Stimulated activated CD4-positive, alpha-beta T cell treated with anti-CD3 and anti-CD28 coated beads, Interleukin-1b, Interleukin-23, amount 100 ng/mL, for 1 hour (primary cell): ENCODE measurements around the gene OR2C3.
"Not testable (repeated sequence)": the region's sequence is repeated elsewhere in the genome, so short reads cannot be mapped to it uniquely, and the experiment has no call there.

Experiments used
- DNase-seq, 2 donors: peaks; one replicate each; pipeline ENCODE4 v3.0.0-alpha.2; 2020; ENCODE audit warnings: low read depth in 2 of 2

Gene OR2C3

DNA sequence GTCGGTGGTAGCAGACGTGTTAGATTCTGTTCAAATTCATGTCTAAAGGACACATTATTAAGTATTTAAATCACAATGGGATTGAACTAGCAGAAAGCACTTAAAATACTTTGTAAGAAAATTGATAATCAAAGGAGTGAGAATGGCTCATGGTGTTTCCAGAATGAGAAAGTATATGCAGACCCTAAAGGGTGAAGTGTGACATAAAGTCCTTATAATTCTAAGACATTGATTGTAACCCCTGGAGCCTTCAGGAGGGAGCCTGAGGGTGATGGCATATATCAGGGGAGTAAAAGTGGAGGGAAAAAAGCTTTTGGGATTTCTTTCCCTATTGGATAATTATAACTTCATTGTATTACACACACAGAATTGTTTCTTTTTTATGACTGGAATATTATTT lies at the start of gene OR2C3:
Gene OR2C3, minus strand, starts transcription at position 101 of the 400 bp plus-strand sequence. CDS start 3,929 bp downstream, outside the sequence.
- no peak for DNase-seq

DNA sequence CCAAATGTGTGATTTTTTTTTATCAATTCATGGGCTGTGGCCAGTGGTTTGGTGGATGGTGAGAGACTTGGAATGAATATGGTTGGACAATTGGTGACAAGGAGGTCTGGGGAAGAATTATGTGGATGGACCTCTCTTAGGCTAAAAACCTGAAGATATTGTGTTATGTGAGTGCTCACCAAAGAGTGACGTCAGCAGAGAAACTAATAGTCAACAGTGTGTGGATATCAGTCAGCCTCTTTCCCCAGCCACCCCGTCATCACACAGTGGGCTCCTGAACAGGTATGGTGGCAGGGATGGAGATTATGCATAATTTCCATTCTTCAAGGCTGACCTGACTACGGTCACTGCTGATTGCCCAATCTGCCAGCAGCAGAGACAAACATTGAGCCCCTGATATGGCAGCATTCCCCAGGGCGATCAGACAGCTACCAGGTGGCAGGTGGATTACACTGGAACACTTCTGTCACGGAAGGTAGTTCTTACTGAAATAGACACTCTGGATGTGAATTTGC lies 42.8 kb upstream of the OR2C3 start:
- DNase-seq = no peak

DNA sequence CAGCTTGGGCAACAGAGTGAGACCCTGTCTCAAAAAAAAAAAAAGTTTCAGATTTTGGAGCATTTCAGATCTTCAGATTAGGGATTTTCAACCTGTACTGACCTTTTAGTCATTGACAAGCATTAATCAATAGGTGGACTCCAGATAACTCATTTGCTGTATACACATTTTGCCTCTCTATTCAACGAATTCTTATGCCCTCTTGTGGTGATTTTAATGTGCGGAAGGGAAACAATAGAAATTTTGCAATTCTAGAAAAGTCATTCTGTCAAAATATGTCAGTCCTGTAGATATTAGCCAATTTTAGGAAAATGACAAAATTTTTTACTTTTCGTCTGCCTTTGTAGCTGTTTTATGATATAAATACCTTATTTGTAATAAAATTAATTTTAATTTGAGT lies 40.3 kb upstream of the OR2C3 start:
- DNase-seq = no peak

DNA sequence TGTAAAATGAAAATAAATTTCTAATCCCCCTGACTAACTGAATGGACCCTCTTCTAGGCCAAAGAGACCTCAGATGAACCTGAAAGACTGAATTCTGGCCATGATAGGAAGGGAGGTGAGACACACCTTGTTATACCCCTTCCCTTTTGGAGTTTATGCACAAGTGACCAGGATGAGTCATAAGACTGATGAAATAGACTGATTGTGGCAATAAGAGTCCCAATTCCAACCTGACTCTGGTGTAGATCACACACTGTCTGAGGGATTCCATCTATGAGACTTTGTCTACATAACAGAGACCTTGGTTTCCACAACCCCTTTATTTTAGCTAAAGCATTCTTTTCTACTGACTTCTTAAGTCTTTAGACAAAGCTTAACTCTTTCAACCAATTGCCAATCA lies 38.4 kb upstream of the OR2C3 start:
- DNase-seq = no peak

GRCh38 chr1:247574236-247574635 lies 38.0 kb upstream of the OR2C3 start:
- DNase-seq = no peak

- no peak for DNase-seq
Observed at GRCh38 chr1:247562198-247562597, 26.0 kb upstream of the OR2C3 start.

DNA sequence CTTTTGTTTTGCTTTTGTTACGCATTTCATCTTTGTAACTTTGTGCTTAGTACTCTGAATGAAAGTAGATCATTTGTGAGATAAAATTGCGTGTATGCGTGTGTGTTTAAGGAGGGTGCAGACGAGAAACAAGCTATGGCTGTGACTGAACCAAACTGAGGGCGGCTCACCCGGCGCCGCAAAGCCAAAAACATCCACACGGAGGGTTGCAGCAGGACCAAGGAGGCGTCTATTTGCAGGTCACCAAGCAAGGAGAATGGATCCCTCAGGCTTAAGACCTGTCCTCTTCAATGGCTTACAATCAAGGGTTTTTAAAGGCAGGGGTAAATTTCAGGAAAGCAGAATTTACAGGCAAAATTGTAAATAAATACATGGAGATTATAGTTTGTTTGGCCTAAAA lies 25.5 kb upstream of the OR2C3 start:
- no peak for DNase-seq

DNA sequence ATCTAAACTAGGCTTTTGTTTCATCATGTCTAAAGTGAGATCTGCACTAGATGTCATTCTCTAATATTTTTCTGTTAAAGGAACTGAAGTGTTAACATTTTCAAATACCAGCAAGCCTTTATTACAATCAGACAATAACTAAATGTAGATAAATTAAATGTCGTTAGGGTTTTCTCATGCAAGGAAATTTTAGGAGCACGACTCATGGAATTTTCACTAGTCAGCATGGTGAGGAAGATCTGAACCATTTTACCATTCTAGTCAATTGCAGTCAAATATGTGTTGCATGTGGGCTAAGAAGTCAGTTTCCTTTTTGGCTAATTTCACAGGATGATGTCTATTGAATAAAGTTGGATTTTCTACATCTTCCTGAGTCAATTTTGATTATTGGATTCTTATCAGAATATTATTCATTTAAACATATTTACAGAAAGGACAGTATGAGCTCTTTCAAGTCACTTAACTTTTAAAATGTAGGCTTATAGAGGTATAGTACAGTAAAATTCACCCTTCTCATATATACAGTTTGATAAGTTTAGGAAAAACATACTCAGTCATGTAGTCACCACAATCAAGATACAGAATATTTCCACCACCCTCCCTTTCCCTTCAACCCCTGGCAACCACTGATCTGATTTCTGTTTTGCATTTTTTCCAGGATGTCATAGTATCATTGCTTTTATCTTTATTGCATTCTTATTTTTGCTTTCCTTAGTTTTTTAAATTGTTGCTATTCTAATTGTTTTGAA lies 21.9 kb upstream of the OR2C3 start:
- no peak for DNase-seq

DNA sequence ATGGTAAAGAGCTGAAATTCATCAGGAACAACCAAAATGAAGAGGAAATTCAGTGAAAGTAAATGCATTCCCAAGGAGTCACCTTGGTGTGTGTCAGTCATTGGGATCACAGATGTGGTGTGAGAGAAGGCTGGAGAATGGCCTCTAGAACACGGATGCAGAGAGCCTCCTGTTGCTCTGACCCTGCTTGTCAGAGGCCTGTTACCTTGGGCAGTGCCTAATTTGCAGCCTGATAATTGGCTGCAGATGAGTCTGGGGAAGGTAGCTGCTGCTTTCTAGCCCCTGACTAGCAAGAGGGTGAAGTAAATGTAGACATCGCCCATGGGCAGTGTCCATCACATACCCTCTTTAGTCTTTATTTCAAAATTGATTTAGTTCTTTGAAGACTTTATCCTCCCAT lies 16.0 kb upstream of the OR2C3 start:
- DNase-seq = no peak

GRCh38 chr1:247551721-247552120 lies 15.5 kb upstream of the OR2C3 start:
- no peak for DNase-seq

GRCh38 chr1:247548769-247549182 lies 12.5 kb upstream of the OR2C3 start, which contains the start of gene GCSAML:
TSS of gene GCSAML (plus strand) at chr1:247549134. CDS start at chr1:247549192, 58 bp downstream.
- no peak for DNase-seq

DNA sequence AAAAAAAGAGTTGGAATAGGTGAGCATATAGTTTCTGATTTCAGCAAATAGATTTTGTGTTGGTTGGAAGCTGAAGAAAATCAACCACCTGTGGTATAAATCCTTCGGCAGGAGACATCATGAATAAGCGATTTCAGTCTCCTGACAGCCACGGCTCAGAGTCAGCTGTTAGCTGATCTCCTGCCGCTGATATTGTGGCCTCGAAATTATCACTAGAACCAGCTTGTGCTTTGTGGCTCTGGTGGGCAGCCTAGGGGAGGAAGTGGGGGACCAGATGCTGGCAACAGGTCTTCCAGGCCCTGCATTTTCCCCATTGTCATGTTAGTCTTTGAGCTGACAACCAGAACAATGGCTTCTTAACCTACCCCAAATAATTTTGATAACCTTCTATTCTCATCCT lies 11.9 kb upstream of the OR2C3 start:
- DNase-seq = no peak

- DNase-seq = no peak
Observed at GRCh38 chr1:247542811-247543210, 6.6 kb upstream of the OR2C3 start.

DNA sequence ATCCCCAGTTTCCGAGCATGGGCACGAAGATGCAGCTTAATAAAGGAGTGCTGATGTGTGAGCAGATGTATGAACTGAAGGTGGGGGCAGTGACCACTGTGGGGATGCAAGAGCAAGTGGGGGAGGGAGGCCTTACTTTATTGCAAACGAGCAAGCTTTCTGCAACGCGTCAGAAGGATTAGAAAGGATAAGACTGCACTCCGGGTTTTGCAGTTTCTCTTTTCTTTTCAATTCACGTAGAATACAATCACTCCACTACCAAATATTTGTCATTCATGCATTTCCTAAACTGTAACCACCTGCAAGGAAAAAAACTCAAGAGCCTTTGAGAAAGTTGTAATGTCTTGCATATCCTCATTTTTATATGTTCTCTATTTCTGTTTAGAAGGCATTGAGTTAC lies 4.3 kb upstream of the OR2C3 start:
- no peak for DNase-seq

GRCh38 chr1:247539215-247539614 lies 3.0 kb upstream of the OR2C3 start:
- DNase-seq = no peak

GRCh38 chr1:247538561-247538960 lies 2.3 kb upstream of the OR2C3 start:
- DNase-seq = no peak

- no peak for DNase-seq
Observed at GRCh38 chr1:247535402-247535801, 838 bp downstream of the OR2C3 start.

DNA sequence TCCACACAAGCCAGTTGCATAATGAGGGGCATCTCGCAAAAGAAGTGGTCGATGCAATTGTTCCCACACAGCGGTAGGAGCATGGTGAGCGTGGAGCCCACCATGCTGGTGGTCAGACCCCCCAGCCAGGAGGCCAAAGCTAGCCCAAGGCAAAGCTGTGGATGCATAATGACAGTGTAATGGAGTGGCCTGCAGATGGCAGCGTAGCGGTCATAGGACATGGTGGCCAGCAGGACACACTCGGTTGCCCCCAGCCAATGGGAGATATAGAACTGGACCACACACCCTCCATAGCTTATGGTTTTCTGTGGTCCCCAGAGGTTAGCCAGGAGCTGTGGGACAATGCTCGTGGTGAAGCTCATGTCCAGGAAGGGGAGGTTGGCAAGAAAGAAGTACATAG lies 4.3 kb downstream of the OR2C3 start:
- DNase-seq = no peak

DNA sequence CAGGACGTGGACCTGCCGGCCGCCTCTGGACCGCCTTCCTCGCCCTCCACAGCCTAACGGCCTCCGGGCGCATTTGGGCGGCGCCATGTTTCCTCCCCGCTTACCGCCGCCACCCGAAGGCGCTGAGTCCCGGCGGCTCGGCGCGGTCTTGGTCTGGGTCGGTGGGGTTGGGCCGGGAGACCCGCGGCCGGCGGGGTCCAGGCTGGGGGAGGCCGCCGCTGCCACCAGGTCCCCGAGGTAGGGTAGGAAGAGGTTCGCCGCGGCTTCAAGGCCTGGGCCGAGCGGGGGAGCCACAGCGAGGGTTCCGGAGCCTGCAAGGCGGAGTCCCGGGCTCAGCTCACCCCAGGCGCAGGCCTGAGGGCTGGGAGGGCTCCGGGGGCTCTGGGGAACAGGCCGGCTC lies 5.5 kb downstream of the OR2C3 start:
- DNase-seq = no peak

- DNase-seq = no peak
Observed at GRCh38 chr1:247529771-247530355, 6.4 kb downstream of the OR2C3 start.

DNA sequence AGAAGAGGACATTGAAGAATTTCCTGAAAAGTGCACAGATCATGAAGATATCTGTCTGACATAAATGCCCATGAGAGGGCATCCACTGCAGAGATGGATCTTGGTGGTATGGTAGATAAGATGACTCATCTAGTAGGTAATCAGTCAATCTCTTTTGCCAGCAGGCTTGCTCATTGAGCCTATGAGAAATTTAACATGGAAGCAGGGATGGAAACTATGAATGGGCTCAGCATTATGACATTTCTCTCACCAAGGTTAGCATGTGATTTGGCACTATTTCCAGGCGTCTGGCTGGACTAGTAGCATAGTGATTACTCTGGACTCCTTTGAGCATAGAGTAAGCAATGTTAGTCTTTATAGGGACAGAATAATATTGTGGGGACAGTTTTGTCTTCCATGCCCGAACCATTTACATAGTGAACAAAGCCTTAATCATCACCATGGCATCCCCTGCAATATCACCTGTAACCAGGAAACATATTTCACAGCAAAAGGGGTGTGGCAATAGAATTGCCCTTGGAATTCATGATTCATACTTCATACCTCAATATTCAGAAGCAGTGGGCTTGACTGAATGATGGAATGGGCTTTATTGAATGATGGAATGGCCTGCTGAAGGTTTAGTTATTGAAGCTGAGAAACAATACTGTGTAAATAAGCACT lies 7.3 kb downstream of the OR2C3 start:
- no peak for DNase-seq

- not testable (repeated sequence) for DNase-seq
Observed at GRCh38 chr1:247521886-247522285, 14.4 kb downstream of the OR2C3 start.

DNA sequence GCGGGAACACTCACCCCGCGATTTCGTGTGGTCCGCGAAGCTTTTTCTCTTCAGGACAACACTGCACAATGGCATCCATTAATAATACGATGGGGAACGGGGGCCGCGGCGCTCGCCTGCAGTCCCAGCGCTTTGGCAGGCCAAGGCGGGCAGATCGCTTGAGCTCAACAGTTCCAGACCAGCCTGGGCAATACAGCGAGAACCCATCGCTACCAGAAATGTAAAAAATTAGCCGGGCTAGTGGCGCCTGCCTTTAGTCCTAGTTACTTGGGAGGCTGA lies 17.7 kb downstream of the OR2C3 start:
- DNase-seq = no peak
